Effector CD4-positive, alpha-beta T cell (primary cell): Measurements from ENCODE around the gene HLF.
"Not testable (repeated sequence)": the region's sequence is repeated elsewhere in the genome, so short reads cannot be mapped to it uniquely, and the experiment has no call there.

Experiments
- DNase-seq: peaks from one replicate; pipeline ENCODE4 v3.0.0-alpha.2; 2020

Gene HLF

DNA sequence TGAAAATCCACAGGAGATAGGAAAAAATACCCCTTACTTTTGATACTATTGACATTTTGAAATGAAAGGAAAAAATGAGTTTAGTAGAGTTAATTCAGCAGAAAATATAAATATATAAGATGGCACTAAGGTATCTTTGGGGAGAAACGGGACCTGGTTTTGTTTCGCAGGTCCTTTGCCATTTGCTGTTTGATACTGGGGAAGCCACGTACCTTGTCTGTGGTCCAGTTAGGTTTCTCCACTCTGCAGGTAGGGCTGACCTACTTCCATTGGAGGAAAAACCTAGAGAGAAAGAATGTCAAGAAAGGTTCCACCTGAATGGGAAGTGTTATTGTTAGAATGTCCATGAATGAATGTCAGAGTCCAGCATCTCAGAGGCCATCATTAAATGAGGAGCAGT is 48.1 kb downstream of the HLF start:
- DNase-seq: no peak

DNA sequence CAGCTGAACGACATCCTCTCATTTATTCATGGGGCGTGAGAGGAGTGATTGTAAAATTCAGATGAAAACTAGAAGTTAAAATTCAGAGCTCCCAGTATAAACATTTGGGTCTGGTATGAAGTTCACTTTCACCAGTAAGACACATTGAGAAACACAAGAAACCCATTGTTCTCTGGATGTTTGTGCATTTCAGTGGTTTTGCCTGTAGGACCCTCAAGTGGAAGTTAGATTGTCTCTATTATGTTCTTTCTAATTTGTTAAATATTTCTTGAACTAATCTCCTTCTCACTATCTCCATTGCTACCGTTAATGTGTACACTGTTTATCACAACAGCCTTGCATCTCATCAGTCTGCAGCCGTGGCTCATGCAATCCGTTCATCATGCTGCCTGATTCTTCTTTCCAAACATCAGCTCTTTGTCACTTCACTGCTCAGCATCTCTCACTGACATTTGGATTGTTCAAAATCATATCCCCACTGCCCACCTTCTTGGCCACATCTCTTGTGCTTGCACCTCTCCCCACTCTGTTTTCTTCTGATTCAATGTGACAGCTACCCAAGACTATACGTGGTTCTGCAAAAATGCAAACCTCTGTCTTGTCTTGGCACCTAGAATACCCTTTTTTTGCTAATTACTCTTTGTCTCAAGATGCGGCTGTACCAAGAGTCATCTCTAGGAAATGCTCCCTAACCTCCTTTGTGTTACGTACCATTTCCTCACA is 49.5 kb downstream of the HLF start:
- no peak for DNase-seq

DNA sequence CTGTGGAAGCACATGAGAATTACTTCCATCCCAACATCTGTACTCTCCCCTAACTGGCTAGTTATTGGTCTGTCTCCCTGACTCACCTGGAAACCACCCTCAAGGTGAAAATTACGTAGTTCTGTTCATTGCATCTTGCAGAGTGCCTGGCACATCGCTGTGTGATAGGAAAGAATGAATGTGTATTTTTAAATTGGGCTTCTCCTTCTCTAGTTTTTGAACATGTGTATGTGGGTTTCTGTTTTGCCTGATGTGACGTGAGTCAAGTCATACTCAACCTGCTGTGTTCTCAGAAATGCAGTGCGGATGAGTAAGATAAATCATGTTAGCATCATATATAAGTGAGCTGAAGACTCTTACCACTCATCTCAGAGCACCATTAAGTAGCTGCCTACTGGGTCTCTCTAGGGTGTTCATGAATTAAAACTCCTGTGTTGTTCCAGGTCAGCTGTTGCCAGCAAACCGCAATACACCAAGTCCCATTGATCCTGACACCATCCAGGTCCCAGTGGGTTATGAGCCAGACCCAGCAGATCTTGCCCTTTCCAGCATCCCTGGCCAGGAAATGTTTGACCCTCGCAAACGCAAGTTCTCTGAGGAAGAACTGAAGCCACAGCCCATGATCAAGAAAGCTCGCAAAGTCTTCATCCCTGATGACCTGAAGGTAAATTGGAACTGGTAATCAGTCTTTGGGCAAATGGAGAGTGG is 50.2 kb downstream of the HLF start:
- no peak for DNase-seq

DNA sequence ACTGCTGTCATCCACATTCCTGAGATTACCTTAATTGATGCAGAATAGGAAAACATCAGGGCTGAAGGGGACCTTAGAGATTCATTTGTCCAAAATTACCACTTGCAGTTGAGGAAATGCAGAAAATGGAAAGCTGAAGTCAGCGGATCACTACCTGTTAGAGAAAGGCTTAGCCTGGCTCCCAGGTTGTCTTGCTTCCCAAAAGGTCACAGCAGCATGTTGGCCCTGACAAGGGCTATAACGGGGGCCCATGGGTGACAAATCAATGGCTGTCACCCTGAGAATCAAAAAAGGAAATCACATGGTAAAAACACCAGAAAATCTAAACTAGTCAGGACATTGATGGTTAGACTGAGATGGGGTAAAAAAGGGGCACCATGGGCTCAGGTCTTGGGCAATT is 51.7 kb downstream of the HLF start:
- DNase-seq: no peak

DNA sequence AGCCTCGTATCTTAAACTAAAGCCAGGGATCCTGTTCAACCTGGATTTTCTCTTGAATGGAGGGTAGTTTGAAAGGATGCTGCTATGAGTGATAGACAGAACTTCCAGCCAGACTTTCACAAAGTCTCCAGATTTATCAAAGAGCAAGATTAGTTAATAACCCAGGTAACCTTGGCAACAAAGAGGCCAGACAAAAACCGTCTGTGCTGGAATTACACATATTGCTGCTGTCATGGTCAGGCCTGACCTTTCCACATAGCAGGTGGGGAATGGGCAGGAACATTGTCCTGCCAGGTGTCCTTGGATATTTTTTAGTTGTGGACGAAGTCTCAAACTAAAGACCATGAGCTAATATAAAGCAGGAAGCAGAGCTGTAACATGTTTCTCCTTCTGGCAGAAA is 52.5 kb downstream of the HLF start:
- no peak for DNase-seq

DNA sequence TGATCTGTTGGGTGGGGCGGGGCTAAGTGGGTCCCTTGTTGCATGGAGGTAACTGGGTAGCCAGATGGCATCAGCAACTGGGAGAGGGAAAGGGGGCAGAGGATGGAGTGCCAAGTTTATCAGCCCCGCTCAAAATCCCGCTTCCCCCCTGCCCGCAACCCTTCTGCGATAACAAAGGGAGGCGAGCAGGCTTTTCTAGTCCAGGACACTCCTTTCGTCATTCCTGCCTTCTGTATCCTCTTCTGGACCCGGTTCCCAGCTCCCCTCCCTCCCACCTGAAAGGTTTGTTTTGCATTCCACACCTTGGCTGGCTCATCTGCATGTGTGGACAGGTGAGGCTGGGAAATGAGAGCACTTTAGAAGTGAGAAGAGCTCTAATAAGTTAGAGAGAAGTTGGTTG is 53.3 kb downstream of the HLF start:
- no peak for DNase-seq

DNA sequence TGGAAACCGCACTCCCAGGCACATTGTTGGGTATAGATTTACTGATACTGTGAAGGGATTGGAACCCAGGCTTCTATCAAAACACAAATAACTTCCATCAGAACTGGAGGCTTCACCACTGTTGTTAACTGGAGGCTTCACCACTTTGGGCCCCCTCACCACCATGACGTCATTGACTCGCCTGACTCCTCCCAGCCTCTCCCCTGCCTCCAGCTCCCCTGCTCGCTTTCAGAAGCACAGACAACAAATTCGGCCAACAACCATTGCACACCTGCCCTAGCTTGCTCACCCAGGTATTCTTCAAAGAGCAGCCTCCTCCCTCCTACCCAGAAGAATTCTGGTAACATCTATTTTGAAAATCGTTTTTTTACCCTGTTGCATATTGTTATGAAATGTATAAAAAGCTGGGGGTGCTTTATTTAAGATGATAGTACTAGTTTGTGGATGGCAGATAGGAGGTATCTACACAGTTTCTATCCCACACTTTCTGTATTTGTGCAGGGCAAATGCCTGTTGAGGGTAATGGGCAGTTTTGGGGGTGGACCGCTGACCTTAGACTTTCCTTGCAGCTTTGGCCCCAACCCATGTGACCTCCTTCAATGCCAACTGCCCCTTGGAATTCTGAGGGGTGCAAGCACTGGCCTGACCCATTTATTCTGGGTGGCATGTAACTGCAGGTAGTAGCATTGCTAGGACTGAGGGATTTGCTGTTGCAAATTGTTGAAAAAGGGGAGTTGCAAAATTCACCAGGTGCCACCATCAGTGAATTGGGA is 54.1 kb downstream of the HLF start:
- no peak for DNase-seq

- DNase-seq: no peak
These were observed 55.3 kb downstream of the HLF start for GRCh38 chr17:55319933-55320593.

DNA sequence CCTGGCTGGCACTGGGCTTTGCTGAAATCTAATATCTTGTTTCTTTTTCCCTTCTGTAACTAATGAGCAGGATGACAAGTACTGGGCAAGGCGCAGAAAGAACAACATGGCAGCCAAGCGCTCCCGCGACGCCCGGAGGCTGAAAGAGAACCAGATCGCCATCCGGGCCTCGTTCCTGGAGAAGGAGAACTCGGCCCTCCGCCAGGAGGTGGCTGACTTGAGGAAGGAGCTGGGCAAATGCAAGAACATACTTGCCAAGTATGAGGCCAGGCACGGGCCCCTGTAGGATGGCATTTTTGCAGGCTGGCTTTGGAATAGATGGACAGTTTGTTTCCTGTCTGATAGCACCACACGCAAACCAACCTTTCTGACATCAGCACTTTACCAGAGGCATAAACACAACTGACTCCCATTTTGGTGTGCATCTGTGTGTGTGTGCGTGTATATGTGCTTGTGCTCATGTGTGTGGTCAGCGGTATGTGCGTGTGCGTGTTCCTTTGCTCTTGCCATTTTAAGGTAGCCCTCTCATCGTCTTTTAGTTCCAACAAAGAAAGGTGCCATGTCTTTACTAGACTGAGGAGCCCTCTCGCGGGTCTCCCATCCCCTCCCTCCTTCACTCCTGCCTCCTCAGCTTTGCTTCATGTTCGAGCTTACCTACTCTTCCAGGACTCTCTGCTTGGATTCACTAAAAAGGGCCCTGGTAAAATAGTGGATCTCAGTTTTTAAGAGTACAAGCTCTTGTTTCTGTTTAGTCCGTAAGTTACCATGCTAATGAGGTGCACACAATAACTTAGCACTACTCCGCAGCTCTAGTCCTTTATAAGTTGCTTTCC is 56.0 kb downstream of the HLF start:
- DNase-seq: no peak

DNA sequence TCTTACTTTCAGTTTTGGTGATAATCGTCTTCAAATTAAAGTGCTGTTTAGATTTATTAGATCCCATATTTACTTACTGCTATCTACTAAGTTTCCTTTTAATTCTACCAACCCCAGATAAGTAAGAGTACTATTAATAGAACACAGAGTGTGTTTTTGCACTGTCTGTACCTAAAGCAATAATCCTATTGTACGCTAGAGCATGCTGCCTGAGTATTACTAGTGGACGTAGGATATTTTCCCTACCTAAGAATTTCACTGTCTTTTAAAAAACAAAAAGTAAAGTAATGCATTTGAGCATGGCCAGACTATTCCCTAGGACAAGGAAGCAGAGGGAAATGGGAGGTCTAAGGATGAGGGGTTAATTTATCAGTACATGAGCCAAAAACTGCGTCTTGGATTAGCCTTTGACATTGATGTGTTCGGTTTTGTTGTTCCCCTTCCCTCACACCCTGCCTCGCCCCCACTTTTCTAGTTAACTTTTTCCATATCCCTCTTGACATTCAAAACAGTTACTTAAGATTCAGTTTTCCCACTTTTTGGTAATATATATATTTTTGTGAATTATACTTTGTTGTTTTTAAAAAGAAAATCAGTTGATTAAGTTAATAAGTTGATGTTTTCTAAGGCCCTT is 56.8 kb downstream of the HLF start:
- no peak for DNase-seq

- DNase-seq: no peak
These were observed 57.8 kb downstream of the HLF start for GRCh38 chr17:55322453-55322985.

- DNase-seq: no peak
These were observed 58.9 kb downstream of the HLF start for GRCh38 chr17:55323518-55324295.

DNA sequence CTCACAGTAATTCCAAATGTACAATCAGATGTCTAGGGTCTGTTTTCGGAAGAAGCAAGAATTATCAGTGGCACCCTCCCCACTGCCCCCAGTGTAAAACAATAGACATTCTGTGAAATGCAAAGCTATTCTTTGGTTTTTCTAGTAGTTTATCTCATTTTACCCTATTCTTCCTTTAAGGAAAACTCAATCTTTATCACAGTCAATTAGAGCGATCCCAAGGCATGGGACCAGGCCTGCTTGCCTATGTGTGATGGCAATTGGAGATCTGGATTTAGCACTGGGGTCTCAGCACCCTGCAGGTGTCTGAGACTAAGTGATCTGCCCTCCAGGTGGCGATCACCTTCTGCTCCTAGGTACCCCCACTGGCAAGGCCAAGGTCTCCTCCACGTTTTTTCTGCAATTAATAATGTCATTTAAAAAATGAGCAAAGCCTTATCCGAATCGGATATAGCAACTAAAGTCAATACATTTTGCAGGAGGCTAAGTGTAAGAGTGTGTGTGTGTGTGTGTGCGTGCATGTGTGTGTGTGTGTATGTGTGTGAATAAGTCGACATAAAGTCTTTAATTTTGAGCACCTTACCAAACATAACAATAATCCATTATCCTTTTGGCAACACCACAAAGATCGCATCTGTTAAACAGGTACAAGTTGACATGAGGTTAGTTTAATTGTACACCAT is 59.7 kb downstream of the HLF start:
- no peak for DNase-seq

DNA sequence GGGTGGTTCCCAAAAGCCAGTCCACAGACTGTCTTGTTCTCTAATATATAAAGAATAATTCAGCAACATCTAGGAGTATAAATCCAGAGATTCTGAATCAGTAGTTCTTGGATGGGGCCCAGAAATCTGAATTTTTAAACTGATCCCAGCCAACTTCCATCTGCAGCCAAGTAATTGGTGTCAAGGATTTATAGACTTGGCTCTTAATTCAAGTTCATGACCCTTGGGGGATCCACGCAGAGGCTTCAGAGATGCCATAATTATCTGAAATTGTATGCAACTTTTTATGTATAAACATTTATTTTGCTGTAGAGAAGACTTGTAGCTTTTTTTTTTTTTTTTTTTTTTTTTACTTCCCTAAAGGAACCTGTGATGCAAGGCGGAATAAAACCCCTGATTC is 60.6 kb downstream of the HLF start:
- no peak for DNase-seq

- no peak for DNase-seq
These were observed 61.3 kb downstream of the HLF start for GRCh38 chr17:55326030-55326429.

- no peak for DNase-seq
These were observed 62.7 kb downstream of the HLF start for GRCh38 chr17:55327225-55328088.

DNA sequence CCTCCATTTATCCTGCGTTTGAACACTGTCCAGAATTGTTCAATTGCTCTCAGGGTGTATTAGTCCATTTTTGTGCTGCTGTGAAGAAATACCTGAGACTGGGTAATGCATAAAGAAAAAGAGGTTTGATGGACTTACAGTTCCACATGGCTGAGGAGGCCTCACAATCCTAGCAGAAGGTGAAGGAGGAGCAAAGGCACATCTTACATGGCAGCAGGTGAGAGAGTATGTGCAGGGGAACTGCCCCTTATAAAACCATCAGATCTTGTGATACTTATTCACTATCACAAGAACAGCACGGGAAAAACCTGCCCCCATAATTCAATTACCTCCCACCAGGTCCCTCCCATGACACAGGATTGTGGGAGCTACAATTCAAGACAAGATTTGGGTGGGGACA is 63.8 kb downstream of the HLF start:
- DNase-seq: not testable (repeated sequence)

GRCh38 chr17:55330344-55330933 is 65.7 kb downstream of the HLF start:
- no peak for DNase-seq
